Vagina (tissue), 2 donors: ENCODE results near the gene WWP2. TPM values are rescaled to one million over a fixed set of nuclear protein-coding genes. Genes with fewer than 3 reads are reported as not detected.
A peak's percentile ranks its signal among the peaks of the same experiment; 100 is the strongest.
"Not testable (repeated sequence)": the region's sequence is repeated elsewhere in the genome, so short reads cannot be mapped to it uniquely, and the experiment has no call there.

Experiments
- DNase-seq, 2 donors: peaks; one replicate each; pipeline ENCODE4 v3.0.0-alpha.2; 2017; ENCODE audit errors: extremely low spot score in 2 of 2
- H3K27ac ChIP-seq: fragments of 200-600 bp; sonication (generic); one replicate; pipeline ENCODE4 v1.5.1; 2019
- H3K27me3 ChIP-seq: fragments of 200-600 bp; sonication (generic); one replicate; pipeline ENCODE4 v1.5.1; 2019
- H3K36me3 ChIP-seq, 2 donors: fragments of 200-600 bp; sonication (generic); one replicate each; pipeline ENCODE4 v1.5.1; 2017 to 2019
- H3K4me1 ChIP-seq: fragments of 200-600 bp; sonication (generic); one replicate; pipeline ENCODE4 v1.5.1; 2019
- H3K4me3 ChIP-seq, 2 donors: fragments of 200-600 bp; sonication (generic); 1 replicate in 1 of 2; 2 replicates in 1 of 2; pipeline ENCODE4 v1.5.1; 2016 to 2019
- H3K9me3 ChIP-seq: fragments of 200-600 bp; sonication (generic); one replicate; pipeline ENCODE4 v1.5.1; 2019
- CTCF ChIP-seq, 3 experiments: fragments of 450-650 bp in 2 of 3; fragments of 200-600 bp in 1 of 3; sonication (generic) in 1 of 3; IDR thresholded peaks; one replicate each; pipeline ENCODE4 v1.5.1; 2017 to 2019; ENCODE audit warnings: antibody characterized with exemption in 3 of 3, mild to moderate bottlenecking in 2 of 3, moderate library complexity in 2 of 3
- POLR2A ChIP-seq, 2 donors: fragments of 450-650 bp; IDR thresholded peaks; one replicate each; pipeline ENCODE4 v1.6.1; 2017; ENCODE audit warnings: antibody characterized with exemption in 2 of 2, mild to moderate bottlenecking in 2 of 2, moderate library complexity in 2 of 2
- POLR2AphosphoS5 ChIP-seq, 2 donors: sonication (generic); formaldehyde crosslinking; IDR thresholded peaks; one replicate each; pipeline ENCODE4 v1.9.0; 2017; ENCODE audit warnings: antibody characterized with exemption in 2 of 2, mild to moderate bottlenecking in 2 of 2, low read depth in 1 of 2; ENCODE audit not compliant: insufficient read depth in 1 of 2
- intact Hi-C: fragments of 100-400 bp; cut with DNase I; formaldehyde crosslinking; loops from one replicate; pipeline ENCODE4 v1.15.1; 2023
- total RNA-seq: library from RNA; depleted of rRNA; stranded (reverse); fragments of >200 nt; gene quantifications from one replicate; pipeline ENCODE4 v1.2.3, GENCODE V29; 2016

WWP2 gene
- total RNA-seq, 1 donor from 2014 or later, result 26.0 TPM

DNA sequence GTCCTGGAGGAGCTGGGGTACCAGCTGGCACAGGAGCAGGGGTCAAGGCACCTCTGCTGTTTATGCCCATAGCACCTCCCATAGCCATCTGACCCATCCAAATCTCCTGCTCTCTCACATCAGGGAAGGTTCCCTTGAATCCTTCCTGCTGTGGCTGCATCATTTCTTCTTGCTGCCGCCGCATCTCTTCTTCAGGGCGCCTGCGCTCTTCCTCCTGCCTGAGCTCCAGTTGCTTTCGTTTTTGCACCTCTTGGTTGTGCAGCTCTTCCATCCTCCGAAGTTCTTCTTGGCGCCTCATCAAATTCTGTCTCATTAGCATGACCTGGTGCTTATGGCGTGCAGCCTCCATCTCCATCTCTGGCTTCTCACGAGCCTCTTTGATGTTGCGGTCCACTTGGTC lies 5.4 kb upstream of the WWP2 start:
- Histone ChIP-seq H3K4me3 (no peak overlapping the region), H3K36me3 (peaks cover 0 to 5% of the 10 kb centered on the region in 2 donors), H3K27ac (no peak overlapping the region), H3K27me3 (no peaks in the 10 kb centered on the region), H3K9me3 (no peaks in the 10 kb centered on the region), H3K4me1 (peaks cover 23% of the 10 kb centered on the region)
- DNase-seq, result no peak
- intact Hi-C loops, result no loop called here
- TF ChIP-seq CTCF (IDR thresholded peaks at IDR 0.05) (no peak), POLR2AphosphoS5 (IDR thresholded peaks at IDR 0.05; ENCODE audit: insufficient read depth in 1 of 2, low read depth in 1 of 2) (no peak), POLR2A (IDR thresholded peaks at IDR 0.05) (no peak)

- H3K27ac ChIP-seq, H3K36me3 ChIP-seq, H3K27me3 ChIP-seq, DNase-seq, intact Hi-C loops, H3K9me3 ChIP-seq, H3K4me3 ChIP-seq: not testable (repeated sequence)
- H3K4me1 ChIP-seq, result peaks cover 20% of the 10 kb centered on the region
Observed at GRCh38 chr16:69757375-69757774, 4.8 kb upstream of the WWP2 start.

DNA sequence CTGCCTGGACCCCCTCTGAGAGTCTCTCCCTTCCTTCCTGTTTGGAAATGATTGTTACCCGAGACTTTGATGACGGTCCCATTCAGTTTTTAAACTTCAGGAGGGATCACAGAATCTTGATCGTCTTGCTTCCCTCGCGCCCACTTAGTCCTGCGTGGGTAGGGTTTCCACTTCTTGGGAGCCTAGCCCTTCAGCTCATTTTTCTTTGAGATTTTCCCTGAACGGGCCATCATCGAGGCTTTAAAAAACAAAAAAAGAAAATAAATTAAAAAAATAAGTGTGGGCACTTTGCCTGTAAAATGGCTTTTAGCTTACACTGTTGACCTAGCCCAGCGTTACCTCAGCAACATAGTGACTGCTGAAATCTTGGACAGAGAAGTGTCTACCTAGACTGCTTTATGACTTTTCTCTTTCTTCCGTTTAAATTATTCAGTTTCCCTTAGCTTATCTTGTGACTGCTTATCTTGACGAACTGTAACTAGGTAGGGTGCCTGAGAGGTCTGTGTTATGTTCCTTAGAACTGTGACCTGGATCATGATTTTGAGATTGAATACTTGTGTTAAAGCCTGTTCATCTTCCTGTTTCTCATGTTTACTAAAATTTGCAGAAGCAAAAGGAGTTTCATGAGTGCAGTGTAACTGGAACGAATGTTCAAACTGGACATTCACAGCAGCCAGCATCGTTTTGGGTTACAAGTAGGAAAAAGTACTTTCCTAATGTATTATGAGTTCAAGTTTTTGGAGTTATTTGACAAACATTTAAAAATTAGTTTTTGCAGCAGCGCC lies 874 bp downstream of the WWP2 start:
- no peak for TF ChIP-seq POLR2AphosphoS5 (IDR thresholded peaks at IDR 0.05; ENCODE audit: insufficient read depth in 1 of 2, low read depth in 1 of 2)
- no peak for TF ChIP-seq POLR2A (IDR thresholded peaks at IDR 0.05)
- no peak for TF ChIP-seq CTCF (IDR thresholded peaks at IDR 0.05)
- Histone ChIP-seq H3K36me3 (no peaks in the 10 kb centered on the region), H3K27me3 (no peaks in the 10 kb centered on the region), H3K9me3 (no peaks in the 10 kb centered on the region), H3K4me1 (peaks cover 9% of the 10 kb centered on the region), H3K27ac (peak overlapping the region; percentile 81), H3K4me3 (peak overlapping the region; percentile 81 to 98)
- intact Hi-C loops, result no loop called here
- no peak for DNase-seq

DNA sequence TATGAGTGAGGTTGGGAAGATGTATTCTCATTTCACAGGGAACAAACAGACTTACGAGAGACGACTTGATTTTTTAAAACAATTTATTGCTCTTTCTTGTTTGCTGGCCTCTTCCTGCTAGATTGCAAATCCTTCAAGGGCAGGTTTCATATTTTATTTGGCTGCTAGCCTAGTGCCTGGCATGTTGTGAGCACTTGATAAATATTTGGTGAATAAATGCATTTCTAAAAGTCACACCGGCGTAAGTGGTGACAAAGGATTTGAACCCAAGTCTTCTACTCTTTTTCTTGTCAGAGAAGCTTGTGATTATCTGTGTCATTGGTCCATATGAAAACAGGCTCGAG lies 1.4 kb downstream of the WWP2 start:
- H3K27ac ChIP-seq, result no peak overlapping the region
- no peaks in the 10 kb centered on the region for H3K27me3 ChIP-seq
- no peak overlapping the region for H3K4me3 ChIP-seq
- TF ChIP-seq CTCF (IDR thresholded peaks at IDR 0.05) (no peak), POLR2AphosphoS5 (IDR thresholded peaks at IDR 0.05; ENCODE audit: insufficient read depth in 1 of 2, low read depth in 1 of 2) (no peak), POLR2A (IDR thresholded peaks at IDR 0.05) (no peak)
- intact Hi-C loops, result no loop called here
- H3K9me3 ChIP-seq, result no peaks in the 10 kb centered on the region
- H3K36me3 ChIP-seq, result no peaks in the 10 kb centered on the region
- no peak for DNase-seq
- H3K4me1 ChIP-seq, result peaks cover 9% of the 10 kb centered on the region

DNA sequence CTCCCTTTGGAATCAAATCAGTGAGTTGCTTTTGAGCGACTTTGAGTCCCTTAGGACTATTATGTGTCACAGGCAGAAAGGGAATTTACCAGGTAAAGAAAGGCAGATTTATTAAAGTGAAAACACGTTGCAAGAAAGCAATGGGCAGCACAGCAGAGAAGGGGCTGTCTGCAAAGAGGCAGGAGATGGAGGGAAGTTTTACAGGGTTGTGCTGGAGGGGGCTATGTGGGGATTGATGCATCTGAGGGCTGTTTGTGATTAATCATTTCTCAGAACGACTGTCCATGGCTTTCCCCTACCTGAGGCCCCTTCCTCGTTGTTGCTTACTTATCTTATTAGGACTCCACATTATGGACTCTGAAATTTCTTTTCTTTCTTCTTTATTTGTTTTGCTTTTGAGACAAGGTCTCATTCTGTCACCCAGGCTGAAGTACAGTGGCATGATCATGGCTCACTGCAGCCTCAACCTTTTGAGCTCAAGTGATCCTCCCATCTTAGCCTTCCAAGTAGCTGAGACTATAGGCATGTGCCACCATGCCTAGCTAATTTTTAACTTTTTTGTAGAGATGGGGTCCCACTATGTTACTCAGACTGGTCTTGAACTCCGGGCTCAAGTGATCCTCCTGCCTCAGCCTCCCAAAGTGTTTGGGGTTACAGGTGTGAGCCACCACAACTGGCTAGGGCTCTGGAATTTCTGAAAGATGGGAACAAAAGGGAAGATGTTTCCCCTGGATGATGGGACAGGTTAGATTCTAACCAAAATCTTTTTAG lies 5.5 kb downstream of the WWP2 start:
- intact Hi-C loops, result no loop called here
- H3K9me3 ChIP-seq, result no peaks in the 10 kb centered on the region
- no peak for TF ChIP-seq POLR2AphosphoS5 (IDR thresholded peaks at IDR 0.05; ENCODE audit: insufficient read depth in 1 of 2, low read depth in 1 of 2)
- no peak for TF ChIP-seq POLR2A (IDR thresholded peaks at IDR 0.05)
- TF ChIP-seq CTCF (IDR thresholded peaks at IDR 0.05), result no peak

More for the DNA sequence above, 5.5 kb downstream of the WWP2 start:
- H3K4me1 ChIP-seq, result peaks cover 9% of the 10 kb centered on the region
- H3K36me3 ChIP-seq, result no peaks in the 10 kb centered on the region
- H3K4me3 ChIP-seq, result no peak overlapping the region
- no peak for DNase-seq
- no peak overlapping the region for H3K27ac ChIP-seq
- no peaks in the 10 kb centered on the region for H3K27me3 ChIP-seq
